ENCODE data around the gene USH2A. TPM values are rescaled to one million over a fixed set of nuclear protein-coding genes. Genes with fewer than 3 reads are reported as not detected.

Gene USH2A
- total RNA-seq, 4 donors from 2014 or later, result 0.14 TPM; not detected in 3

GRCh38 chr1:216183454-216183853 lies 239.8 kb downstream of the USH2A start:
- Histone ChIP-seq H3K4me1 (no peaks in the 10 kb centered on the region), H3K27me3 (no peaks in the 10 kb centered on the region), H3K9me3 (no peaks in the 10 kb centered on the region), H3K27ac (no peak overlapping the region), H3K36me3 (no peaks in the 10 kb centered on the region), H3K4me3 (no peak overlapping the region)
- DNase-seq, result no peak
- TF ChIP-seq CTCF (IDR thresholded peaks at IDR 0.05), result no peak
- no peak for TF ChIP-seq POLR2A (IDR thresholded peaks at IDR 0.05)
- intact Hi-C loops (cut with DNase I; ENCODE audit: low total_unique reads), result no loop called here

- H3K36me3 ChIP-seq, result no peaks in the 10 kb centered on the region
- no peak for DNase-seq
- TF ChIP-seq POLR2A (IDR thresholded peaks at IDR 0.05), result no peak
- no peak for TF ChIP-seq CTCF (IDR thresholded peaks at IDR 0.05)
- no peak overlapping the region for H3K4me3 ChIP-seq
- no peaks in the 10 kb centered on the region for H3K27me3 ChIP-seq
- no peaks in the 10 kb centered on the region for H3K9me3 ChIP-seq
- intact Hi-C loops (cut with DNase I; ENCODE audit: low total_unique reads), result no loop called here
- H3K4me1 ChIP-seq, result no peaks in the 10 kb centered on the region
- no peak overlapping the region for H3K27ac ChIP-seq
These were observed 240.2 kb downstream of the USH2A start for GRCh38 chr1:216183007-216183406.

GRCh38 chr1:216181590-216181989 lies 241.7 kb downstream of the USH2A start:
- no peak for TF ChIP-seq POLR2A (IDR thresholded peaks at IDR 0.05)
- TF ChIP-seq CTCF (IDR thresholded peaks at IDR 0.05), result no peak
- no peaks in the 10 kb centered on the region for H3K4me1 ChIP-seq
- H3K9me3 ChIP-seq, result no peaks in the 10 kb centered on the region
- no peak overlapping the region for H3K4me3 ChIP-seq
- H3K27ac ChIP-seq, result no peak overlapping the region
- intact Hi-C loops (cut with DNase I; ENCODE audit: low total_unique reads), result no loop called here
- no peaks in the 10 kb centered on the region for H3K27me3 ChIP-seq
- no peaks in the 10 kb centered on the region for H3K36me3 ChIP-seq
- no peak for DNase-seq

GRCh38 chr1:216178281-216178680 lies 245.0 kb downstream of the USH2A start:
- H3K27me3 ChIP-seq, result no peaks in the 10 kb centered on the region
- no peak overlapping the region for H3K27ac ChIP-seq
- no peaks in the 10 kb centered on the region for H3K4me1 ChIP-seq
- no peaks in the 10 kb centered on the region for H3K9me3 ChIP-seq
- H3K36me3 ChIP-seq, result no peaks in the 10 kb centered on the region
- intact Hi-C loops (cut with DNase I; ENCODE audit: low total_unique reads), result no loop called here
- no peak for DNase-seq
- TF ChIP-seq CTCF (IDR thresholded peaks at IDR 0.05), result no peak
- TF ChIP-seq POLR2A (IDR thresholded peaks at IDR 0.05), result no peak
- H3K4me3 ChIP-seq, result no peak overlapping the region

GRCh38 chr1:216176970-216177369 lies 246.3 kb downstream of the USH2A start:
- H3K27ac ChIP-seq, result no peak overlapping the region
- intact Hi-C loops (cut with DNase I; ENCODE audit: low total_unique reads), result no loop called here
- no peak for TF ChIP-seq POLR2A (IDR thresholded peaks at IDR 0.05)
- TF ChIP-seq CTCF (IDR thresholded peaks at IDR 0.05), result no peak

More at GRCh38 chr1:216176970-216177369, 246.3 kb downstream of the USH2A start:
- Histone ChIP-seq H3K27me3 (no peaks in the 10 kb centered on the region), H3K4me1 (no peaks in the 10 kb centered on the region), H3K36me3 (no peaks in the 10 kb centered on the region), H3K4me3 (no peak overlapping the region), H3K9me3 (no peaks in the 10 kb centered on the region)
- no peak for DNase-seq
